ENCODE data around the gene GRK2. TPM values are rescaled to one million over a fixed set of nuclear protein-coding genes. Genes with fewer than 3 reads are reported as not detected.
"Not testable (repeated sequence)": the region's sequence is repeated elsewhere in the genome, so short reads cannot be mapped to it uniquely, and the experiment has no call there.

The GRK2 gene
- polyA plus RNA-seq, 1 donor from 2014 or later: 26.2 TPM

DNA sequence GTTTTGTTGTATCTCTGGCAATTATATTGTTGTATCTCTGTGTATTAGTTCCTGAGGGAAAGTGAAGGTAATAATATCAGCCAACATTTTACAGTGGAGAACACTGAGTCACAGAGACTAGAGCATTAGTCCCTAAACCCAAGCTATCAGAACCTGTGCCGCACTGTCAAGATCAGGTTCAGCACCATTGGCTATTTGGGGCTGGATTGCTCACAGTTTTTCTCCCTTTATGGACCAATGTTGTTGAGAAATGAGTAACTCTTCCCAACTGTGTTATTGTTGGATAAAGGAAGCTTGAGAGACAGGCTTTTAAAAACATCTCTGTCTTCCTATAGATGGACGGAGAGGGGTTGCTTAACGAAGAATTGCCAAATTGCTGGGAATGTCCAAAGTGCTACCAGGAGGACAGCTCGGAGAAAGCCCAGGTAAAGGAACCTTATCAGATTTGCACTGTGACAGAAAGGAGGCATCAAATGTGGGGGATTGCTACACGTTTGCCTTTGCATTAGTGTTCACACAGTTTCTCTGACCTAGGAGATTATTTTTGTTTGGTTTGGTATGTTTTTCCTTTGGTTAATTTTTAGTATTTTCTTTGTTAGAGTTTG, 18.2 kb upstream of the GRK2 start:
- Mint-ChIP-seq H3K4me1 (peaks cover 14 to 21% (median 16%) of the 10 kb centered on the region in 3 donors), H3K27ac (peak overlapping the region; percentile 28 to 93 (median 76)), H3K4me3 (no peak overlapping the region), H3K9me3 (no peaks in the 10 kb centered on the region), H3K36me3 (peaks cover 9% of the 10 kb centered on the region), H3K27me3 (no peaks in the 10 kb centered on the region)

DNA sequence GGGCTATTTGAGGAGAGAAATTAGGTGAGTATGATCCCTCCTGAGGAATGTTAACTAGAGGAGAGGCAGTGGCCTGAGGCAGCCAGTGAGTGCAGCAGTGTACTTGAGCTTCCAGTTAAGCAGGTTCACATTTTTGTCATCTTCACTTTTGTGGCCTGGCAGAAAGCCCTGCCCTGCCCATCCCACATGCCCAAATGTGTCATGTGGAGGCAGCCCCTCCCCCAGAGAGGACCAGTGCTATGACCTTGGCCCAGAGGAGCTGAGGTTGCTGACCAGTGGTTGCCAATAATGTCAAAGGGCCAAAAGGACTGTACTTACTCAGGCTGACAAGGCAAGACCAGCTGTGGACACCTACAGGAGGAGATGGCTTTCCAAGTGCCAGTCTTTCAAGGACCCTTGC, 17.6 kb upstream of the GRK2 start:
- Mint-ChIP-seq H3K36me3 (peaks cover 9% of the 10 kb centered on the region), H3K27me3 (no peaks in the 10 kb centered on the region), H3K27ac (peak overlapping the region in 1 of 3 donors; percentile 93), H3K9me3 (no peaks in the 10 kb centered on the region), H3K4me1 (peaks cover 15 to 16% (median 15%) of the 10 kb centered on the region in 3 donors), H3K4me3 (no peak overlapping the region)

DNA sequence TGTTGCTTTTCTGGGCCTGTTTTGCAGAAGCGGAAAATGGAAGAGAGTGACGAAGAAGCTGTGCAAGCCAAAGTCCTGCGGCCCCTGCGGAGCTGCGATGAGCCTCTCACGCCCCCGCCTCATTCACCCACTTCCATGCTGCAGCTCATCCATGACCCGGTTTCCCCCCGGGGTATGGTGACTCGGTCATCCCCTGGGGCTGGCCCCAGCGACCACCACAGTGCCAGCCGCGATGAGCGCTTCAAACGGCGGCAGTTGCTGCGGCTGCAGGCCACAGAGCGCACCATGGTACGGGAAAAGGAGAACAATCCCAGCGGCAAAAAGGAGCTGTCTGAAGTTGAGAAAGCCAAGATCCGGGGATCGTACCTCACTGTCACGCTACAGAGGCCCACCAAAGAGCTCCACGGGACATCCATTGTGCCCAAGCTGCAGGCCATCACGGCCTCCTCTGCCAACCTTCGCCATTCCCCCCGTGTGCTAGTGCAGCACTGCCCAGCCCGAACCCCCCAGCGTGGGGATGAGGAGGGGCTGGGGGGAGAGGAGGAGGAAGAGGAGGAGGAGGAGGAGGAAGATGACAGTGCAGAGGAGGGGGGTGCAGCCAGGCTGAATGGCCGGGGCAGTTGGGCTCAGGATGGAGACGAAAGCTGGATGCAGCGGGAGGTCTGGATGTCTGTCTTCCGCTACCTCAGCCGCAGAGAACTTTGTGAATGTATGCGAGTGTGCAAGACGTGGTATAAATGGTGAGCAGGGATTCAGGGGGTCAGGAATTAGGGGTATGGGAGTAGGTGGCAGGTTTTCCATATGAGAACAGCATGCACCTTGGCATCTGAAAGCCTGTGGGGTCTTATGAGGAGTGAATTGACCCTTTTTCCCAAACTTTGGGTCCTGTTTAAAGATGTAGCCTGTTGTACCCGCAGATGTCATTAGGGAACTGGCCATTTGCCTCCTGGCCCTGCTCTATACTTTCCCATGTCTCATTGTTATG, 15.9 kb upstream of the GRK2 start:
- H3K4me1 Mint-ChIP-seq: peaks cover 8 to 17% (median 12%) of the 10 kb centered on the region in 3 donors
- no peaks in the 10 kb centered on the region for H3K9me3 Mint-ChIP-seq
- no peaks in the 10 kb centered on the region for H3K27me3 Mint-ChIP-seq
- H3K36me3 Mint-ChIP-seq: peaks cover 2% of the 10 kb centered on the region
- H3K4me3 Mint-ChIP-seq: no peak overlapping the region
- H3K27ac Mint-ChIP-seq: peak overlapping the region in 1 of 3 donors; percentile 53

DNA sequence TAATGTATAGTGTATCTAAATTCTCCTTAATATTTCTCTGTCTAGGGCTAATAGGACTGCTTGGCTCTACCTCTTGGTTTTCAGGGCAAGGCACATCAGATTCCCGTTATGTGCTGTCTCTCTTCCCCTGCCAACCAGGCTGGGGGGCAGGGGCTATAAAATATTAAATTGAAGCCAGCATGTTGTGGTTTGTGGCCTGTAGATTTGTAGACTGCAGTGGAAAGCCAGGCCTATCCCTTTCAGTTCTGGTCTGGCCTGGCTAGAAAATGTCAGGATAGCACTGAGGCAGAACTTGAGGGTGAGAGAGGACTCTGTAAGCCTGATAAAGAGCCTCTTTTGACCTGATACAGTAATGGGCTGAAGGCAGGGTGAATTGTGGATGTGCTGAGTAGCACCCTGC, 14.4 kb upstream of the GRK2 start:
- Mint-ChIP-seq H3K4me3 (no peak overlapping the region), H3K27ac (peak overlapping the region in 1 of 3 donors; percentile 53), H3K9me3 (no peaks in the 10 kb centered on the region), H3K4me1 (peaks cover 9 to 11% (median 9%) of the 10 kb centered on the region in 3 donors), H3K36me3 (peaks cover 2% of the 10 kb centered on the region), H3K27me3 (no peaks in the 10 kb centered on the region)

GRCh38 chr11:67252831-67253239, 13.4 kb upstream of the GRK2 start:
- H3K27ac Mint-ChIP-seq: peak overlapping the region; percentile 3 to 83 (median 71)
- peak overlapping the region in 1 of 4 donors; percentile 30 for H3K4me3 Mint-ChIP-seq
- H3K9me3 Mint-ChIP-seq: no peaks in the 10 kb centered on the region
- H3K4me1 Mint-ChIP-seq: peaks cover 9 to 13% (median 9%) of the 10 kb centered on the region in 3 donors
- no peaks in the 10 kb centered on the region for H3K27me3 Mint-ChIP-seq
- peaks cover 2% of the 10 kb centered on the region for H3K36me3 Mint-ChIP-seq

GRCh38 chr11:67253872-67254624, 12.2 kb upstream of the GRK2 start:
- Mint-ChIP-seq H3K27ac (peak overlapping the region in 2 of 3 donors; percentile 3 to 71), H3K36me3 (peaks cover 2% of the 10 kb centered on the region), H3K9me3 (no peaks in the 10 kb centered on the region), H3K4me1 (peaks cover 8 to 13% (median 9%) of the 10 kb centered on the region in 3 donors), H3K4me3 (peak overlapping the region in 1 of 4 donors; percentile 9), H3K27me3 (no peaks in the 10 kb centered on the region)

DNA sequence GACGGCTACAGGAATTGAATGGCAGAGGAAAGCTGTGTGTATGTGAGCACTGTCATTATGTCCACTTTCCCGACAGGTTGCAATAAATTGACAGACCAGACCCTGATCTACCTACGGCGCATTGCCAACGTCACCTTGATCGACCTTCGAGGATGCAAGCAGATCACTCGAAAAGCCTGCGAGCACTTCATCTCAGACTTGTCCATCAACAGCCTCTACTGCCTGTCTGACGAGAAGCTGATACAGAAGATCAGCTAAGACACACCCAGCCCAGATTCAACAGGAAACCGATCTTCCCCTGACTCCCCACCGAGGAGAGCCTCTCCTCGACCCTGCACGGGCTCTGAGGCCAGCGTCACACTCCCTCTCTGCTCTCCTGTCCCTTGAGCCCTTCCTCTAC, 11.5 kb upstream of the GRK2 start:
- H3K27ac Mint-ChIP-seq: peak overlapping the region in 1 of 3 donors; percentile 69
- H3K4me1 Mint-ChIP-seq: peaks cover 9 to 15% (median 11%) of the 10 kb centered on the region in 3 donors
- H3K9me3 Mint-ChIP-seq: no peaks in the 10 kb centered on the region
- H3K36me3 Mint-ChIP-seq: peaks cover 3% of the 10 kb centered on the region
- H3K4me3 Mint-ChIP-seq: peak overlapping the region in 2 of 4 donors; percentile 9 to 54
- no peaks in the 10 kb centered on the region for H3K27me3 Mint-ChIP-seq

GRCh38 chr11:67255353-67255752, 10.9 kb upstream of the GRK2 start:
- Mint-ChIP-seq H3K36me3 (peaks cover 3% of the 10 kb centered on the region), H3K4me3 (peak overlapping the region in 1 of 4 donors; percentile 73), H3K4me1 (peaks cover 9 to 15% (median 11%) of the 10 kb centered on the region in 3 donors), H3K27me3 (no peaks in the 10 kb centered on the region), H3K27ac (peak overlapping the region; percentile 31 to 69 (median 42)), H3K9me3 (no peaks in the 10 kb centered on the region)

- peak overlapping the region; percentile 31 to 69 (median 42) for H3K27ac Mint-ChIP-seq
- H3K9me3 Mint-ChIP-seq: no peaks in the 10 kb centered on the region
- H3K4me1 Mint-ChIP-seq: peaks cover 9 to 15% (median 11%) of the 10 kb centered on the region in 3 donors
- H3K4me3 Mint-ChIP-seq: peak overlapping the region in 1 of 4 donors; percentile 73
- H3K27me3 Mint-ChIP-seq: no peaks in the 10 kb centered on the region
- H3K36me3 Mint-ChIP-seq: peaks cover 3% of the 10 kb centered on the region
These were observed 10.4 kb upstream of the GRK2 start for GRCh38 chr11:67255864-67256263.

GRCh38 chr11:67256477-67257135, 9.7 kb upstream of the GRK2 start:
- Mint-ChIP-seq H3K27me3 (no peaks in the 10 kb centered on the region), H3K36me3 (peaks cover 3% of the 10 kb centered on the region)

DNA sequence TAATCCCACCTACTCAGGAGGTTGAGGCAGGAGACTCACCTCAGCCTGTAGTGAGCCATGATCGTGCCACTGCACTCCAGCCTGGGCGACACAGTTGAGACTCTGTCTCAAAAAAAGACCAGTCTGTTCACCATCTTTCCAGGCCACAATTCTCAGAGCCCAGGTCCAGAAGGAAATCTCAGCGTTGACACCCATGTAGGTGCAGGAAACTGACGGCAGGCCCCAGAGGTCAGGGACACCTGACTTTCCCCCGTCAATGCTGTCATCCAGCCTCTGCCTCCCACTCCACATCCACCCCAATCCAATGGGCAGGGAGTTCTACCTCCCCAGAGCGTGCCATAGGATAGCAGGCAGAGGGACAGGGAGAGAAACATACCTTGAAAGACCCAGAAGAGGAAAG, 5.9 kb upstream of the GRK2 start:
- Mint-ChIP-seq H3K27me3 (peaks cover 8% of the 10 kb centered on the region), H3K9me3 (no peaks in the 10 kb centered on the region), H3K4me1 (peaks cover 6 to 21% (median 18%) of the 10 kb centered on the region in 3 donors), H3K36me3 (peaks cover 1% of the 10 kb centered on the region), H3K27ac (no peak overlapping the region), H3K4me3 (no peak overlapping the region)

More at GRCh38 chr11:67256477-67257135, 9.7 kb upstream of the GRK2 start:
- H3K4me1 Mint-ChIP-seq: peaks cover 9 to 17% (median 12%) of the 10 kb centered on the region in 3 donors
- H3K4me3 Mint-ChIP-seq: no peak overlapping the region
- no peaks in the 10 kb centered on the region for H3K9me3 Mint-ChIP-seq
- peak overlapping the region in 2 of 3 donors; percentile 69 to 78 for H3K27ac Mint-ChIP-seq

DNA sequence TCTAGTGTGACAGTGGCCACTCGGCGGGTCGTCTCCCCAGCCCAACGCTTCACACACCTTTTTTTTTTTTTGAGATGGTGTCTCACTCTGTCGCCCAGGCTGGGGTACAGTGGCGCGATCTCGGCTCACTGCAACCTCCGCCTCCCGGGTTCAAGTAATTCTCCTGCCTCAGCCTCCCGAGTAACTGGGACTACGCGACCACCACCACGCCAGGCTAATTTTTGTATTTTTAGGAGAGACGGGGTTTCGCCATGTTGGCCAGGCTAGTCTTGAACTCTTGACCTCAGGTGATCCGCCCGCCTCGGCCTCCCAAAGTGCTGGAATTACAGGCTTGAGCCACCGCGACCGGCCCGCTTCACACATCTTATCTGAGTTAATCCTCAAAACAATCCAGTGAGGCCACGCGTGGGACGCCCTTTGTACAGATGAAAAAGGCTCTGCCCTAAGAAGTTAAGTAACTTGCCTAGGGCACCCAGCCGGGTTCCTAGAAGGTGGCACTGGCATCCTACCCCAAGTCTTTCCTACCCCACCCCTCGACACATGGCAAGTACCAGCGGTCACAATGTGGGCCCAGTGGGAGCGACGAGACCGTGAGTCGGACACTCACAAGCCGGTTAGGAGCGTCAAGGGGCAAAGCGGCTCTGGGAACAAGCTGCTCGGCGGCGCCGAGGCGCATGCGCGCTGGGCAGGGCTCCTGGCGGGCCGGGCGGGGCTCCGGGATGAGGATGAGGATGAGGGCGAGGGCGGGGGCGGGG, 5.2 kb upstream of the GRK2 start:
- Mint-ChIP-seq H3K4me3 (peak overlapping the region in 2 of 4 donors; percentile 40 to 60), H3K4me1 (peaks cover 6 to 24% (median 23%) of the 10 kb centered on the region in 3 donors)
- not testable (repeated sequence) for H3K36me3 Mint-ChIP-seq, H3K27ac Mint-ChIP-seq, H3K9me3 Mint-ChIP-seq, H3K27me3 Mint-ChIP-seq

GRCh38 chr11:67261640-67261945, 4.7 kb upstream of the GRK2 start:
- H3K36me3 Mint-ChIP-seq: peaks cover 1% of the 10 kb centered on the region
- peak overlapping the region in 2 of 4 donors; percentile 8 to 31 for H3K4me3 Mint-ChIP-seq
- H3K27ac Mint-ChIP-seq: no peak overlapping the region
- H3K9me3 Mint-ChIP-seq: no peaks in the 10 kb centered on the region
- H3K27me3 Mint-ChIP-seq: peaks cover 8% of the 10 kb centered on the region
- H3K4me1 Mint-ChIP-seq: peaks cover 6 to 24% (median 23%) of the 10 kb centered on the region in 3 donors
